ENCODE results near the gene GSG1L. TPM values are rescaled to one million over a fixed set of nuclear protein-coding genes. Genes with fewer than 3 reads are reported as not detected.

The GSG1L gene
- total RNA-seq, 5 donors from 2014 or later (not counting 1 experiment from before 2014, with no cell fraction given): not detected

DNA sequence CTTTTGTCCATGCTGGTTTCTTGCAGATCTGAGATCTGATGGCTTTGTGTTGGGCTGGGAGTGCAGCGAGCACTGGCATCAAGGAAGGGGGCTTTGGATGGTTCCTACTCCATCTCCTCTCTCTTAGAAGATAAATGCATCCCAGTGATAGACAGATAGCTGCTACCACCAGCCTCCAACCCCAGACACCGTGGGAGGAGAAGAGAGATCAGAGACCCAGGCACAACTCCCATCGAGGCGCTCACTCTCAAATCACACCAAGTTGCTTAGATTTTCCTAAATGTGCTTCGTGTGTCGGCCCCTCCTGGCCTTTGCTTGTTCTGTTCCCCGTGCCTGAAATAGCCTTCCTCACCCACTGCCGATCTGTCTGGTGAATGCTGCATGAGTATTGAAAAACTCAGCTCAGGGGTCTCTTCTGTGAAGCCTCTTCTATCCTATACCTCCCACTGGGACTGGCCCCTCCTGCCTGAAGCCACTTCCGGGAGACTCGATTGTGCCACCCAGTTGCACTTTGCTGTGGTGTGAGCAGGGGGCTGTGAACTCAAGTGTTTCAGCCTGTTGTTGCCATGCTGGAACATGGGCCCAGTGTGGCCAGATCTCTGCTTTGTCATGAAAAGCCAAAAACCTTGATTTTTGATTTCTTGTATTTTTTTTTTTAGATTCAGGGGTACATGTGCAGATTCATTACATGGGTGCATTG, 242.7 kb downstream of the GSG1L start:
- H3K27ac ChIP-seq (ENCODE audit: low read length): no peak overlapping the region
- Mint-ChIP-seq H3K4me3 (no peak overlapping the region), H3K4me1 (no peaks in the 10 kb centered on the region), H3K27ac (no peak overlapping the region), H3K27me3 (peaks cover 19 to 36% of the 10 kb centered on the region in 2 donors), H3K36me3 (no peaks in the 10 kb centered on the region), H3K9me3 (no peaks in the 10 kb centered on the region)
- H3K36me3 ChIP-seq (ENCODE audit: control insufficient read depth in 2 of 2, extremely low read depth in 1 of 2, insufficient read depth in 1 of 2, low read length in 1 of 2): no peaks in the 10 kb centered on the region
- ChIA-PET POLR2A (no interaction called here), CTCF (no interaction called here)
- WGBS (ENCODE audit: insufficient coverage): 87% methylated on average over 3 of the region's 10 CpGs
- ATAC-seq (replicated peaks in 1 of 4) (no peak), DNase-seq (no peak)
- no peak overlapping the region for H3K4me3 ChIP-seq (ENCODE audit: control insufficient read depth in 1 of 2, extremely low read depth in 1 of 2, low read length in 1 of 2)
- no peaks in the 10 kb centered on the region for H3K9me3 ChIP-seq
- H3K27me3 ChIP-seq (replicated peaks in 1 of 2; ENCODE audit: control insufficient read depth in 2 of 2, extremely low read depth in 1 of 2, insufficient read depth in 2 of 2, low read length in 1 of 2): peaks cover 0 to 30% of the 10 kb centered on the region in 2 experiments
- no peaks in the 10 kb centered on the region for H3K4me1 ChIP-seq (ENCODE audit: control insufficient read depth in 1 of 2, extremely low read depth in 1 of 2, insufficient read depth in 2 of 2, low read length in 2 of 2)

GRCh38 chr16:27819881-27820610, 243.5 kb downstream of the GSG1L start:
- no peaks in the 10 kb centered on the region for H3K36me3 ChIP-seq (ENCODE audit: control insufficient read depth in 2 of 2, extremely low read depth in 1 of 2, insufficient read depth in 1 of 2, low read length in 1 of 2)
- H3K9me3 ChIP-seq: no peaks in the 10 kb centered on the region
- no peaks in the 10 kb centered on the region for H3K4me1 ChIP-seq (ENCODE audit: control insufficient read depth in 1 of 2, extremely low read depth in 1 of 2, insufficient read depth in 2 of 2, low read length in 2 of 2)
- POLR2A ChIA-PET: no interaction called here
- Mint-ChIP-seq H3K9me3 (no peaks in the 10 kb centered on the region), H3K27ac (no peak overlapping the region), H3K4me3 (no peak overlapping the region), H3K4me1 (no peaks in the 10 kb centered on the region), H3K27me3 (peaks cover 19 to 38% of the 10 kb centered on the region in 2 donors), H3K36me3 (no peaks in the 10 kb centered on the region)
- H3K27me3 ChIP-seq (replicated peaks in 1 of 2; ENCODE audit: control insufficient read depth in 2 of 2, extremely low read depth in 1 of 2, insufficient read depth in 2 of 2, low read length in 1 of 2): peaks cover 0 to 30% of the 10 kb centered on the region in 2 experiments
- no peak overlapping the region for H3K27ac ChIP-seq (ENCODE audit: low read length)
- ATAC-seq (replicated peaks in 1 of 4) (no peak), DNase-seq (no peak)
- CTCF ChIA-PET: no interaction called here
- WGBS (ENCODE audit: insufficient coverage): 77% methylated on average over 16 of the region's 20 CpGs
- H3K4me3 ChIP-seq (ENCODE audit: control insufficient read depth in 1 of 2, extremely low read depth in 1 of 2, low read length in 1 of 2): no peak overlapping the region

GRCh38 chr16:27819356-27819755, 244.2 kb downstream of the GSG1L start:
- WGBS (ENCODE audit: insufficient coverage): 75% methylated on average over 13 of the region's 13 CpGs
- H3K27me3 Mint-ChIP-seq: peaks cover 19 to 35% of the 10 kb centered on the region in 2 donors
- POLR2A ChIA-PET: no interaction called here
- no peaks in the 10 kb centered on the region for H3K4me1 Mint-ChIP-seq
- H3K4me3 Mint-ChIP-seq: no peak overlapping the region
- peaks cover 0 to 26% of the 10 kb centered on the region in 2 experiments for H3K27me3 ChIP-seq (replicated peaks in 1 of 2; ENCODE audit: control insufficient read depth in 2 of 2, extremely low read depth in 1 of 2, insufficient read depth in 2 of 2, low read length in 1 of 2)
- no peak overlapping the region for H3K4me3 ChIP-seq (ENCODE audit: control insufficient read depth in 1 of 2, extremely low read depth in 1 of 2, low read length in 1 of 2)
- H3K36me3 Mint-ChIP-seq: no peaks in the 10 kb centered on the region
- no peak overlapping the region for H3K27ac ChIP-seq (ENCODE audit: low read length)
- no peaks in the 10 kb centered on the region for H3K4me1 ChIP-seq (ENCODE audit: control insufficient read depth in 1 of 2, extremely low read depth in 1 of 2, insufficient read depth in 2 of 2, low read length in 2 of 2)
- CTCF ChIA-PET: no interaction called here
- H3K36me3 ChIP-seq (ENCODE audit: control insufficient read depth in 2 of 2, extremely low read depth in 1 of 2, insufficient read depth in 1 of 2, low read length in 1 of 2): no peaks in the 10 kb centered on the region
- DNase-seq: no peak
- ATAC-seq (replicated peaks in 1 of 4): no peak
- H3K9me3 Mint-ChIP-seq: no peaks in the 10 kb centered on the region
- H3K27ac Mint-ChIP-seq: no peak overlapping the region
- no peaks in the 10 kb centered on the region for H3K9me3 ChIP-seq

- ChIA-PET POLR2A (no interaction called here), CTCF (interaction anchor here in 1 of 2 donors (0.6 kb wide), 1 partner anchor 70 kb away, joined by 4 read pairs; no protein-coding TSS in a partner anchor)
- H3K27me3 ChIP-seq (replicated peaks in 1 of 2; ENCODE audit: control insufficient read depth in 2 of 2, extremely low read depth in 1 of 2, insufficient read depth in 2 of 2, low read length in 1 of 2): peaks cover 0 to 29% of the 10 kb centered on the region in 2 experiments
- no peak overlapping the region for H3K4me3 ChIP-seq (ENCODE audit: control insufficient read depth in 1 of 2, extremely low read depth in 1 of 2, low read length in 1 of 2)
- Mint-ChIP-seq H3K27ac (no peak overlapping the region), H3K4me1 (no peaks in the 10 kb centered on the region), H3K9me3 (no peaks in the 10 kb centered on the region), H3K36me3 (no peaks in the 10 kb centered on the region), H3K27me3 (peaks cover 19 to 35% of the 10 kb centered on the region in 2 donors), H3K4me3 (no peak overlapping the region)
- H3K27ac ChIP-seq (ENCODE audit: low read length): no peak overlapping the region
- ATAC-seq (replicated peaks in 1 of 4) (no peak), DNase-seq (no peak)
- no peaks in the 10 kb centered on the region for H3K36me3 ChIP-seq (ENCODE audit: control insufficient read depth in 2 of 2, extremely low read depth in 1 of 2, insufficient read depth in 1 of 2, low read length in 1 of 2)
- H3K9me3 ChIP-seq: no peaks in the 10 kb centered on the region
- 88% methylated on average over 10 of the region's 13 CpGs for WGBS (ENCODE audit: insufficient coverage)
- H3K4me1 ChIP-seq (ENCODE audit: control insufficient read depth in 1 of 2, extremely low read depth in 1 of 2, insufficient read depth in 2 of 2, low read length in 2 of 2): no peaks in the 10 kb centered on the region
Measured at GRCh38 chr16:27818246-27818645, 245.3 kb downstream of the GSG1L start.

GRCh38 chr16:27817038-27817437, 246.5 kb downstream of the GSG1L start:
- Histone ChIP-seq H3K4me3 (ENCODE audit: control insufficient read depth in 1 of 2, extremely low read depth in 1 of 2, low read length in 1 of 2) (no peak overlapping the region), H3K36me3 (ENCODE audit: control insufficient read depth in 2 of 2, extremely low read depth in 1 of 2, insufficient read depth in 1 of 2, low read length in 1 of 2) (no peaks in the 10 kb centered on the region), H3K9me3 (no peaks in the 10 kb centered on the region), H3K4me1 (ENCODE audit: control insufficient read depth in 1 of 2, extremely low read depth in 1 of 2, insufficient read depth in 2 of 2, low read length in 2 of 2) (no peaks in the 10 kb centered on the region), H3K27me3 (replicated peaks in 1 of 2; ENCODE audit: control insufficient read depth in 2 of 2, extremely low read depth in 1 of 2, insufficient read depth in 2 of 2, low read length in 1 of 2) (peaks cover 0 to 33% of the 10 kb centered on the region in 2 experiments), H3K27ac (ENCODE audit: low read length) (no peak overlapping the region)
- H3K36me3 Mint-ChIP-seq: no peaks in the 10 kb centered on the region
- POLR2A ChIA-PET: no interaction called here
- H3K9me3 Mint-ChIP-seq: no peaks in the 10 kb centered on the region
- 60% methylated on average over 3 of the region's 5 CpGs for WGBS (ENCODE audit: insufficient coverage)
- CTCF ChIA-PET: no interaction called here
- ATAC-seq (replicated peaks in 1 of 4) (no peak), DNase-seq (no peak)
- H3K27me3 Mint-ChIP-seq: peaks cover 23 to 36% of the 10 kb centered on the region in 2 donors
- no peak overlapping the region for H3K4me3 Mint-ChIP-seq
- H3K4me1 Mint-ChIP-seq: no peaks in the 10 kb centered on the region
- H3K27ac Mint-ChIP-seq: no peak overlapping the region

- 31% methylated on average over 2 of the region's 5 CpGs for WGBS (ENCODE audit: insufficient coverage)
- Histone ChIP-seq H3K36me3 (ENCODE audit: control insufficient read depth in 2 of 2, extremely low read depth in 1 of 2, insufficient read depth in 1 of 2, low read length in 1 of 2) (no peaks in the 10 kb centered on the region), H3K9me3 (no peaks in the 10 kb centered on the region), H3K27me3 (replicated peaks in 1 of 2; ENCODE audit: control insufficient read depth in 2 of 2, extremely low read depth in 1 of 2, insufficient read depth in 2 of 2, low read length in 1 of 2) (peaks cover 0 to 36% of the 10 kb centered on the region in 2 experiments), H3K27ac (ENCODE audit: low read length) (no peak overlapping the region), H3K4me1 (ENCODE audit: control insufficient read depth in 1 of 2, extremely low read depth in 1 of 2, insufficient read depth in 2 of 2, low read length in 2 of 2) (no peaks in the 10 kb centered on the region), H3K4me3 (ENCODE audit: control insufficient read depth in 1 of 2, extremely low read depth in 1 of 2, low read length in 1 of 2) (no peak overlapping the region)
- H3K4me3 Mint-ChIP-seq: no peak overlapping the region
- no peaks in the 10 kb centered on the region for H3K36me3 Mint-ChIP-seq
- ATAC-seq (replicated peaks in 1 of 4): no peak
- H3K9me3 Mint-ChIP-seq: no peaks in the 10 kb centered on the region
- POLR2A ChIA-PET: no interaction called here
- DNase-seq: no peak
- CTCF ChIA-PET: no interaction called here
- peaks cover 23 to 36% of the 10 kb centered on the region in 2 donors for H3K27me3 Mint-ChIP-seq
- H3K4me1 Mint-ChIP-seq: no peaks in the 10 kb centered on the region
- no peak overlapping the region for H3K27ac Mint-ChIP-seq
Measured at GRCh38 chr16:27816561-27816960, 247.0 kb downstream of the GSG1L start.
